DMS53 (cell line): ENCODE measurements around the gene GRB10.

Source experiments
- DNase-seq: peaks from one replicate; lab custom pipeline; 2025; lab: John Stamatoyannopoulos, UW

GRB10 gene

DNA sequence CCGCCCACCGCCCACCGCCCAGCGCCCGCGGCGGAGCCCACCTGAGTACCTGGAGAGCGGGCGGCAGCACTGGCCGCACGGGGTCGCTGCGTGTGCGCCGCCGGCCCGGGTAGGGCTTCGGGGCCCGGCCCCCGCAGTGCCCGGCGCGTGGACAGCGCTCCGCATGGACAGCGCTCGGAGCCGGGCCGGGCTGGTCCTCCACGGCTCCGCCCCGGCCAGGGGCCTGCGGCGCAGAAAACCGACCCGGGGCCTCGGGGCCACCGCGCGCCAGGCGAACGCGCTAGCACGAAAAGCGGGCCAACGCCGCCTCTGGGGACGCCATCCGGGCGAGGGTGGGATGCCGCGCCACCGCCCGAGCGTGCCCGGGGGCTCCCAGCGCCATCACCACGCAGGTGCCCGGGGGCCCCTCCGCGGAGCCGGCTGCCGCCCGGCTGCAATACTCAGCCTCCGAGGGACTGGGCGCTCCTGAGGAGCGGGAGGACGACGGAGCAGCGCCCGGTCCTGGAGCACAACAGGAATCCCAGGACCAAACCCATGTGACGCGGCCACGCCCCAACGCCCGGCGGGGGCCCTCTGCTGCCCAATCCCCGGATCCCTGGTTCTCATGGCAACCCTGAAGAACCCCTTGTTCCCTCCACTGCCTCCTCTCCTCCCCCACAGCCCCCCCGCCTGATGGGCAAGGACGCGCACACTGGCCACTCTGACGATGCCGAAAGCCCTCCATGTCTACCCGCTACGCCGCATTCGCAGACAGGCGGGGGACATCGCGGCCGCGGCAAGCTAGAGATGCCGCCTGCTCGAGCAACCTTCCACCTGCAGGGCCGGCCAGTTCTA is at the start of gene GRB10:
Gene GRB10 (minus strand): TSS at position 522 of the 834 bp plus-strand sequence. CDS start 50,574 bp downstream, outside the sequence.
- peak; percentile 66 for DNase-seq

DNA sequence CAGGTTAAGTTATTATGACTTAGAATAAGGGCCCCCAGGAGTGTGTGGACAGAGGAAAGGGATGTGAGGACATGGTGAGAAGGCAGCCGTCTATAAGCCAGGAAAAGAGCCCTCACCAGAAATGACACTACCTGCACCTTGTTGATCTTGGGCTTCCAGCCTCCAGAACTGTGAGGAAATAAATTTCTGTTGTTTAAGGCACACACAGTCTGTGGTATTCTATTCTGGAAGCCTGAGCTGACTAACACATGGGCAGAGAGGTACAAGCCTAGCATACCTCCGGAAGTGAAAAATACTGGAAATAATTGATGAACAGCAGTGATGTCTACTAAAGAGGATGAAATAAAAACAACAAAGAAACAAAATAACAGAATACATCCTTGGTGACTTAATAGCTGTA is 46.1 kb upstream of the GRB10 start:
- no peak for DNase-seq

DNA sequence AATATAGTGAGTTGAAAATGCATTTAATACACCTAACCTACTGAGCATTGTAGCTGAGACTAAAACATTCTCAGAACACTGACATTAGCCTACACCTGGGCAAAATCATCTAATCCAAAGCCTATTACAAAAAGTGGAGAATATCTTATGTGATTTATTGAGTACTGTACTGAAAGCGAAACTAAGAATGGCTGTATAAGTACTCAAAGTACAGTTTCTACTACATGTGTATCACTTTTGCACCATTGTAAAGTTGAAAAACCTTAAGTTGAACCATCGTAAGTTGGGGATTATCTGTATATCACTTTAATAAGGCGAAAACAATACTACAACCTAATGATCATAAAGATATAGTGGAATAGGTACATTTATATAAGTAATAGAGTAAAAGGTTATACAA is 45.4 kb upstream of the GRB10 start:
- no peak for DNase-seq

DNA sequence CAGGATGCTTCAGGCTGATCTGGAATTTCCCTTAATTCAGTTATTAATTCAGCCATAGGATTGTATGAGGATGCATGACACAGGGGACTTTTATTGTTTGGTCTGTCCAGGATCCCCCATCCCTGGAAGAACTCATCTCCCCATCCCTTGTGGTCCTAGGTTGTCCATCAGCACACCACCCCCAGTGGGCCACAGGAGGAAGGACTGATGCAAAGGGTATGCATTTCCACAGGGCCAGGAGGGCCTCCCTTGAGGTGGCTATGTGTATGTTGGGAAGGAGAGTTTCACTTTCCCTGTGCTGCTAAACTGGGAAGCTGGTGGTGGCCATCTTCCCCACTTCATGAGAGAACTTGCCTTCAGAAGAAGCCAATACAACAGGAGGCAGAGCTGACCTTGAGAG is 44.6 kb upstream of the GRB10 start:
- no peak for DNase-seq

DNA sequence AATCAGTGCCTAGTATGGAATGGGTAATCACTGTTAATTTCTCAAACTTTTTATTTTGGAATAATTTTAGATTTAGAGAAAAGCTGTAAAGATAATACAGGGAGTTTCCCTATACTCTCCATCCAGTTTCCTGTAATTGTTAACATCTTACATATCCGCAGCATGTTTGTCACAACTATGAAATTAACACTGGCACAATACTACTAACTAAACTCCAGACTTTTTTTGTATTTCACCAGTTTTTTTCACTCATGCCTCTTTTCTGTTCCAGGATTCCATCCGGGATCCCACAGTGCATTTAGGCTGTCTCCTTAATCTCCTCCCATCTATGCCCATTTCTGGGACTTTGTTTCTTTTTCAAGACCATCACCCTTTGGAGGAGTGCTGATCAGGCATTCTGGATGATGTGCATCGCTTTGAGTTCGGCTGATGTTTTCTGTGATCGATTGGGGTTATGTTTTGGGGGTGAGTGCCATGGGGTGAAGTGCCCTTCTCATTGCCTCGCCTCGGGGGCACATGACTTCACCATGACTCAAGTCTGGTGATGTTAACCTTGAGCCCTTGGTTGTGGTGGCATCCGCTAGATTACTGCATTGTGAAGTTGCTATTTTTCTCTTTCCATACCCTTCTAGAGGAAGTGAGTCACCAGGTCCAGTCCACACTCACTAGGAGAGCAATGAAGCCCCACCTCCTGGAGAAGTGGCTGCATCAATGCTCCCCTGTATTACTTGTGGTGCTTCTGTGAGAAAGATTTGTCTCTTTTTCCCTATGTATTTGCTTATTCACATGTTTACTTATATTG is 43.9 kb upstream of the GRB10 start:
- peak; percentile 76 for DNase-seq

DNA sequence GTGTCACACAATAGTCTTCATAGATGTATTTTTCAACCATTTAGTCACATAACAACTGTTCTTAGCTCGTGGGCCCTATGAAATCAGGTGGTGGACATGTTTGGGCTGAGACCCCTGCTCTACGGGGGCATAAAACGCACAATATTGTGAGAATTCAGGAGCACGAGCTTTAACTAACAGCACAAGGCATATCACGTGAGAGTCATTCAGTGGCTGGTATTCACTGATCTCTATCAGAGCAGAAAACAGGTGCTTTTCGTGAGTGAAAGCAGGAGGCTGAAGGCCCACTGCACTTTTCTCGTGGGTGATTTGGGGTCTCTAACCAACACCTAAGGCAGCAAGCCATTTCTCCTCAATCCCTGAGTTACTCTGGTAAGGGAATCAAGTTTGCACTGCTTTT is 42.8 kb upstream of the GRB10 start:
- DNase-seq, result no peak

DNA sequence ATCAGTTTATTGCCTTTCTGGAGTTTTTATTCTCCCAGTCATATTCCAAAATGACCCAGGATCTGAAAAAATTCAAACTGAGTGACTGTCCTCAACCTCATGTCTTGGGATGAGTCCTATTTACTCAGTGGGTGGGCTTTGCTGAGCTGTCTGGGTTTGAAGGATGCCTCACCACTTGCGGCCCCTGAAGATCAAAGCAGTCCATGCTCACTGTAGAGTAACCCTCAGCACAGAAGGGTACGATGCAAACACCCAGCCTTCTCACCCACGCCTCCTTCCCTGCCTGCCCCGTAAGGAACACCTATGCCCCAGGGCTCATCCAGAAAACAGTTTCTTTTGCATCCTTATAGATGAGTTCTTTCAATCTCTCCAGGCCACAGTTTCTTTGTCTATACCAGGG is 42.2 kb upstream of the GRB10 start:
- DNase-seq, result no peak

DNA sequence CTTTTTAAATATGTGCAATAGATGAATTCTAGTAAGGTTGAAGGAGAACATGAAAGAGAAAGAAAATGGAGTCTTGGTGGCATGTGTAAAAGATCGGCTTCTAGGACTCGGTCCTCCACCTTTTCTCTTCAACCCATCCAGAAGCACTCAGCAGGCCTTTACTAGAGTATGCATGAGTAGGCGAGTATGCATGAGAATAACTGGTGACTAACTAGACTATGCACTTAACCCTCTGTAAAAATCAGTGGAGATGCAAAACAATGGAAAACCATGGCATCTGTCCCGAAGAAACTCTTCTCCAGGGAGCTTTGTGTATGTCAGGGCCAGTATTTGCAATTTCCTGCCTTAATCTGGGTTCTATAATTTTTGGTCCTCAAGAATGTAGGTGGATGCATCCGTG is 40.0 kb upstream of the GRB10 start:
- no peak for DNase-seq

DNA sequence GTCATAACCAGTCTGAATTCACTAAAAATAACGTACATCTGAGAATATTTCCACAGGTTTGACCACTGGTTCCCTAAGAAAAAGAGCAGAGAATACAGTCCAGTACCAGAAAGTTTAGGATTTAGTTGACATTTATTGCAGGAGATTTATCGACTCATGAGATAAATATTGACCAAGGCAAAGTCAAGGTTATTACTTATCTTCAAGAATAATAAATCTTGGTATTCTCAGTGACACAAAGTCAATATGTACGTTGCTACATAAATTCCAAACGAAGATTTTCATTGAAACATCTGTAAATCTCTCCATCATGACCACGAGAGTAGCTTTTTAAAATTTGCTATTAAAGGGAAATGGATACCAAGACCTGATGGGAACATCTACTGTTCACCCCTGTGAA is 39.4 kb upstream of the GRB10 start:
- no peak for DNase-seq

DNA sequence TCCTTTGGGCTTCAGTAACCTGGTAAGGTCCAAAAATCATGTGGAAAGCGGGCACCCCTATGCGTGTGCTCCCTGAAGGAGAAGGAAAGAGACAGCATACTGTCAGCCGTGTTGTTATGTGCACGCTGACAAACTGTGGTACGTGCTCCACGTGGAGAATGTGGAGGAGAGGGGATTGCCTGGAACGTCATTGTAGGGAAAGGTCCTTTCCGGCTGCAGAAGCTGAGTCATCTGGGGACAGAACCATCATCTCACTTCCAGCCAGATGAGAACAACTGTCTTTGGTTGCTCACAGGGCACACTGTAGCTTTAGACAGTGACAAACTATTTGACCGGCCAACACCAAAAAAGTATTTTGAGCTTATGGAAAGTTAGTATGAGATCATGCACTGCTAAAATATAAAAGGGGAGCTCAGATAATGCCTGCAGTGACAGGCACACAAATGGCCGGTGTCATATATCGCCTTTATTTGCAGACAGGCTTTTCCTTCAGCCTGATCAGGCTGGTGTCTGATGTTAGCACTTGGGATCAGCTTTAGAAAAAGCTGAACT is 38.8 kb upstream of the GRB10 start:
- peak; percentile 79 for DNase-seq

DNA sequence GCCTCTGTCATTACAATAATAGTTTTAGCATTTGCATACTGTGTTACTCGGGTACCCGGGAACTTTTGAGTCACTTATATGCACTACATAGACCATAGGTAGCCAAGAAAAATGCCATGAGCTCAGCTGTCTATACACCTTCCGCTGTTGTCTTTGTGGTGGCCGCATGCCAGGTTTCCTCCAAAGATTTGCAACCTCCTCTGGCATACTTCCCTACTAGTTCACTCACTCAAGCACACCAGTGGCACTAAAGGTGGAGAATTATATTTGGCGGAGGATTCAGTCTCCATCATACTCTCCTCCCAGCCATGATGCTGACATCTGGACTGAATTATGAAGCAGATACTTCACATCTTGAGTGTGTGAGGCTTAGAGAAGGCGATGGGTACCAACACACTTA is 35.6 kb upstream of the GRB10 start:
- no peak for DNase-seq

DNA sequence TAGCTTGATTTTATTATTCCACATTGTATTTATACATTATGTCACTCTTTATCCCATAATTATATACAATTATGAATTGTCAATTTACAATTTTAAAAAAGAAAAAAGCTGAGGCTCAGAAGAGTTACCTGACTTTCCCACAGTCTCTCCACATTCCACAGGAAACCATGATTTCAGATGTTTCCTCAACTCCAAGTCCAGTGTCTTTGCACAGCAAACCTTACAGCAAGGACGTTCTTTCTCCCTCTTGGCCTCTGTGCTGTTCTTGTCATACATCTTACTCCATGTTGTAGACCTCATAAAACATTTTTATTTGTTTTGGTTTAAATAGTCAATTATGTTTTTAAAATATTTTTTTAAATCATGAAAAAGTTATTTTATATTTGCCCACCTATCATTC is 34.9 kb upstream of the GRB10 start:
- no peak for DNase-seq

DNA sequence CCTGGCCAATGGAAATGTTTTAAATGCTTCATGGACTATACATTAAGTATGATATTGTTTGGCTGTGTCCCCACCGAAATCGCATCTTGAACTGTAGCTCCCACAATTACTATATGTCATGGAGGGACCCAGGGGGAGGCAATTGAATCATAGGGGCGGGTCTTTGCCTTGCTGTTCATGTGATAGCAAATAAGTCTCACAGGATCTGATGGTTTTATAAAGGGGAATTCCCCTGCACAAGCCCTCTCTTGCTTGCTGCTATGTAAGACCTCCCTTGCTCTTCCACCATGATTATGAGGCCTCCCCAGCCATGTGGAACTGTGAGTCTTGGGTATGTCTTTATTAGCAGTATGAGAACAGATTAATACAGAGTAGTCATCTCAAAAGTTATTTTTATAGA is 32.4 kb upstream of the GRB10 start:
- DNase-seq, result no peak

DNA sequence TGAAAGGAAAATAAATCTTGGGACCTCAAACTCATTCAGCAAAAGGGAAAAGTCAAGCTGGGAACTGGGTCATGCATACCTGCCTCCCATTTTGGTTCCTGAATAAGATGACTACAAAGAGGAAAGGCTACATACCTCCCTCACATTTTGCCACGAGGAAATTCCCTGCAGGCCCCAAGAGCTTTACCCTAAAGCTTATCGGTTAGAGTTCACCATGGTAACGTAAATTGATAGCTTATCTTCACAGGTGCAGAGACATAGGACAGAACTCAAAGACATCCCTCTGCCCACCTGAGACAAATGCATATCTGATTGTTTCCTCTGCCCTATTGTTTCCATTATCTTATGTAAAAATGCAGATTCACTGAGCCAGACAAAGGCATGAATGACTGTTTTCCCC is 31.5 kb upstream of the GRB10 start:
- DNase-seq, result no peak

DNA sequence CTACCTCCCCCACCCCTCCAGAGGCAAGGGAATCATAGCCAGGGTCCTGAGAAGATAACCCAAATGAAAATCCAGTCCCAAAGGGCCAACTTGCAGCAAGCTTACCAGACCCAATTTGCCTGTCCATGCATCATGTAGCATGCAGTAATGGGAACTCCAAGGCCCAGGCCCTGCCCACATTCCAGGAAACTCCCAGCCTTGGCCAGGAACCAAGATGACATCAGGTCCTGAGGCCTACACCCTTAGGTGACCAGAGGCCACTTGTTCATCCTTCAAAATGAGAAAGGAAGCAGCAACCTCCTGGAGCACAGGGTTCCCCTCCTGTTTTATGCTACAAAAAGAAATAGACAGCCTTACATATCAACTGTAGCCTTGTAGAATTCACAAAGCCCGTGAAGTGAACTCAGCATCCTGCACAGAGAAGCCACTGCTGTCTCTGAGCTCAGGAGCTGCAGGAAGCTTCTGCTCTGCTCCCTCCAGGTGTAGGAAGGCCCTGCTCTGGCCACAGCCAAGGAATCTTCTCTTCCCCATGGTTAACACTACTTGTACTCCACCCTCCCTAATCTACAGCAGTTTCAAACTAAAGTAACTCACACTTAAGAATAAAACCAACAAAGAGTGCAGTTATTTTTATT is 30.3 kb upstream of the GRB10 start:
- DNase-seq, result peak; percentile 61

DNA sequence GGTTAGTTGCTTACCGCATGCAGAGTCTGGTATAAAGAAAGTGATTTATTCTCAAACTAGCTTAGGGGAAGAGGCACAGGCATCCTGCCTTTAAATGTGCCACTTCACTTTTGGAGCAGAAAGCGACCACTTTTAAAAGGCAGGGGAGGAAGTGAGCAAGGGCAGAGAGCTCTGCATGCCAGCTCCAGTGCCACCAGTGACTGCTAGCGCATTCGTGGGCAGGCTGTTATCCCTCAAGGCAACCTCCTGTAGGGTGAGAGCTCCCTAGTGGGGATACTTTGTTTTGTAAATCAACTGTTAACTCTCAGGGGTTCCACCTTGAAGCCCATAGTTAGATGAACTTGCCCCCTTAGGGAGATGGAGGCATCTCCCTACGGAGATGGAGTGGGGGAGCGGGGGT is 29.4 kb upstream of the GRB10 start:
- DNase-seq, result no peak

DNA sequence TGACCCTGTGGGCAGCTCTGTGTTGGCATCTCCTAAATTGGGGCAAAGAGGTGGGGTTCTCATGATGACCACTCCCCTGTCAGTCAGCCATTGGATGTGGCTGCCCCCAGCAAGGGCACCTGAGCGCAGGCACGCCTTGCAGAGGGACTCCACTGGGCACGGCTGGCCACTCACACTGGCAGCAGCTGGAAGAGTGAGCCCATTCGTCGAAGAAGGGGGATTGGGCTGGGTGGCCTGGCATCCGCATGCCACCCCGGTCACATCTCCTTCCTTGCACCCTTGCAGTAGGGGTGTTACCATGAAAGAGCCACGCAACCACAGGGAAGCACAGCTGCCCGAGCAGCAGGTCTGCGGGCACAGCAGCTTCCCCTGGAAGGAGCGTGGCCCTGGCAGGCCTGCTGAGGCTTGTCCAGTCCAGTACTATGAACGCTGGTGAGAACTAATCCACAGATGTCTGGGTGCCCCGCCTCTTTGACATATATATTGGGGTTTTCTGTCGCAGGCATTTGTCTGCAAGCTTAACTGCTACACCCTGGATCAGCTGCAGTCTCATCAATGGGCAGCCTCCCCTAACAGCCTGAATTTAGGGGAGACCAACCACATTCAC is 25.7 kb upstream of the GRB10 start:
- no peak for DNase-seq

DNA sequence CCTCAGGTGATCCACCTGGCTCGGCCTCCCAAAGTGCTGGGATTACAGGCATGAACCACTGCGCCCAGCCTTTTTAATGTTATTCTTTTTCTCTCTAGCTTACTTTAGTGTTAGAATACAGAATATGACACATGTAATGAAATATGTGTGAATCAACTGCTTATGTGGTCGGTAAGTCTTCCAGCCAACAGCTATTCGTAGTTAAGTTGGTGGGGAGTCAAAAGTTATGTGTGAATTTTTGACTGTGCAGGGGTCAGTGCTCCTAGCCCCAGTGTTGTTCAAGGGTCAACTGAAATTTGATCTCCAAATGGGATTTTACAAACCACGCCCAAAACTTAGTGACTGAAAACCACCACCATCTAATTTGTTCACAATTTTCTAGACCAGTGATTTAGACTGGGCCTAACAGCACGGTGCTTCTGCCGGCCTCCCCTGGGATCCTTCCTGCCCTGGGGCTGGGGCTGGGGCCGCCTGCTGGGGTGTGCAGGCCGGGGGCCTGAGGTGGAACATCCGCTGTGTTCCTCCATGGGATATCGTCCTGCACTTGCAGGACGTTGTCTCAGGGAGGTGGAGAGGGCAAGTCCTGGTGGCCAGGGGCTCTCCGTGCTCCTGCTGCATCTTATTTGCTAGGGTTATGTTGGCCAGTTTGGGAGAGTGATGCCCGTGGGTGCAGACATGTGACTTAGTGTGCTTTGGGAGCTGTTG is 24.5 kb upstream of the GRB10 start:
- no peak for DNase-seq

DNA sequence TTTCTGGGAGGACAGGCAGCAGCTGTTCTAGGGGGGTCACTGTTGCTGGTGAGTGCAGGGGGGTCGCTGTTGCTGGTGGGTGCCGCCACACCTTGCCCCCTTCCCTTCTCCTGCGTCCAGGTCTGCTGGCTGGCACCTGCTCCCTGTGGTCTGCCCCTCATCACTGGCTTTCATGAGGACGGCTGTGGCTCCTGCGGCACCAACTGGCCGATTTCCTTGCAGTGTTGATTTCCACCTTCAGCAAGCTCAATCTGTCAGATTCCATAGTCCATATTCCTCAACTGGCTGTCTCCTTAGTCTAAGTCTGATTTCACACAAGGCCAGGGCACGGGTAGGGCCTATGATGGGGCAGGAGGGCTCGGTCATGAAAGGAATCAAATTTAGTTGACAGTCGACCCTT is 23.4 kb upstream of the GRB10 start:
- DNase-seq, result no peak

DNA sequence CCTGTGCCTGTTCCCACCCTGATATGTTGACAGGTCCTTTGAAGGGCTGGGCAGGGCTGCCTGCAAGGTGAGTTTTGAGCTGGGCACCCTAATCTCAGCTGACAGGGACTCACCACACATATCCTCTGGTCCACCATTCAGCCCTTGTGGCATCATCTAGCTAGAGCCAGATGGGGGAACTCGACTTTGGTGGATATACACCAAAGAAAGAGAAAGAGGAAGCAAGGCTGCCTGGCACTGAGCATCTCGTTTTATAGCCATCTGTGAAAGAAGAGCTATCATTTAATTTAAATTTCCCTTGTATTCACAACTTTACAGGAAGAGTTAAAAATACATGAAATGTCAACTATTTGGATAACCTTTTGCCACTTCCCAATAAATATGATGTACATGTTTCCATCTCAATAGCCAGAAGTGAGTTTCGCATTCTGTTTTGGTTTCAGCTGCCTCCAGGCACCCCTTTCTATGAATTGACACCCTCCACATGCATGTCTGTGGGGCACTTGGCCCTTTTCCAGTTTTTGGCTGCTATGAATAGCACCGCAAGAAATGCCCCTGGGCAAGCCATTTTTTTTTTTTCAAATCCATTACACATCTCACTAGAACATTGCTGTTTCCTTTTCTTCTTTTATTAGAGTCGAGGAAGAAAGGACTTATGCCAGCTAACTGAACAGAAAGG is 22.9 kb upstream of the GRB10 start:
- no peak for DNase-seq
